GM23338 (cell line): ENCODE data around the gene POP4. TPM values are rescaled to one million over a fixed set of nuclear protein-coding genes. Genes with fewer than 3 reads are reported as not detected.

ENCODE experiments used
- CREB1 ChIP-seq: fragments of 250-450 bp; sonication (Bioruptor Pico); IDR thresholded peaks from 2 replicates; pipeline ENCODE4 v1.5.0; 2020; ENCODE audit warnings: low read depth, mild to moderate bottlenecking, moderate library complexity
- CTCF ChIP-seq, 2 experiments: fragments of 200-600 bp in 1 of 2; sonication (generic) in 1 of 2; conservative IDR thresholded peaks; 2 replicates each; pipeline versions ENCODE4 v1.5.1 to v1.6.1; 2016 to 2017; ENCODE audit warnings: antibody characterized with exemption in 2 of 2, low read depth in 2 of 2, mild to moderate bottlenecking in 2 of 2, moderate library complexity in 1 of 2
- ETS1 ChIP-seq: IDR thresholded peaks from 2 replicates; pipeline ENCODE4 v1.6.1; 2016; ENCODE audit warnings: antibody characterized with exemption
- EZH2phosphoT487 ChIP-seq: fragments of 200-600 bp; sonication (generic); IDR thresholded peaks from one replicate; pipeline ENCODE4 v1.8.1; 2018; ENCODE audit warnings: antibody characterized with exemption; ENCODE audit not compliant: unreplicated experiment
- JUNB ChIP-seq: IDR thresholded peaks from one replicate; pipeline ENCODE4 v1.6.1; 2016; ENCODE audit warnings: antibody characterized with exemption; ENCODE audit not compliant: unreplicated experiment
- NANOG ChIP-seq: IDR thresholded peaks from 2 replicates; pipeline ENCODE4 v1.6.1; 2016; ENCODE audit warnings: antibody characterized with exemption, borderline replicate concordance
- REST ChIP-seq: IDR thresholded peaks from one replicate; pipeline ENCODE4 v1.6.1; 2018; ENCODE audit warnings: antibody characterized with exemption; ENCODE audit not compliant: unreplicated experiment
- STAT1 ChIP-seq: IDR thresholded peaks from one replicate; pipeline ENCODE4 v1.6.1; 2016; ENCODE audit warnings: antibody characterized with exemption; ENCODE audit not compliant: unreplicated experiment
- ZNF331 ChIP-seq: fragments of 250-450 bp; sonication (Bioruptor Pico); IDR thresholded peaks from 2 replicates; pipeline ENCODE4 v1.5.0; 2020; ENCODE audit warnings: low read depth, mild to moderate bottlenecking, moderate library complexity
- polyA plus RNA-seq: library from polyadenylated mRNA; unstranded; fragments of >200 nt; fragmentation: Nextera tagmentation; extraction: Ambion mirVana; gene quantifications from 2 replicates; pipeline ENCODE4 v1.2.1, GENCODE V29; 2016
- total RNA-seq: library from RNA; depleted of rRNA; stranded (reverse); fragments of >200 nt; shearing (Covaris generic); gene quantifications from 2 replicates; pipeline ENCODE4 v1.2.3, GENCODE V29; 2014; rRNA removed

Gene POP4
- total and polyA plus RNA-seq, 2 experiments from 2014 or later = 37.2 to 58.3 TPM

- TF ChIP-seq REST (no peak), CTCF (conservative IDR thresholded peaks at IDR 0.05; ENCODE audit: low read depth in 2 of 2) (no peak), EZH2phosphoT487 (no peak), JUNB (no peak), CREB1 (CRISPR knock-in tag) (no peak), NANOG (no peak), ETS1 (no peak), ZNF331 (CRISPR knock-in tag) (no peak), STAT1 (no peak)
Measured at GRCh38 chr19:29665826-29666577, 59.9 kb downstream of the POP4 start (continued).

Other genes starting within 250 kb of the POP4 start
- 0.54 and 1.8 TPM in 2 replicates for gene VSTM2B, start 80.3 kb upstream of the POP4 start, total RNA-seq
- 1.2 and 1.8 TPM in 2 replicates for gene VSTM2B, start 80.3 kb upstream of the POP4 start, polyA plus RNA-seq
- gene PLEKHF1, start 59.2 kb downstream of the POP4 start, total RNA-seq = 16.0 and 25.1 TPM in 2 replicates
- 10.1 and 12.1 TPM in 2 replicates for gene PLEKHF1, start 59.2 kb downstream of the POP4 start, polyA plus RNA-seq
- gene C19orf12, start 109.0 kb downstream of the POP4 start, total RNA-seq = 13.0 and 17.2 TPM in 2 replicates
- 8.4 and 11.4 TPM in 2 replicates for gene C19orf12, start 109.0 kb downstream of the POP4 start, polyA plus RNA-seq
- 38.3 and 52.8 TPM in 2 replicates for gene CCNE1, start 205.7 kb downstream of the POP4 start, total RNA-seq
- 26.1 and 31.3 TPM in 2 replicates for gene CCNE1, start 205.7 kb downstream of the POP4 start, polyA plus RNA-seq